Activated CD8-positive, alpha-beta T cell treated with anti-CD3 and anti-CD28 coated beads for 36 hours (primary cell): ENCODE results near the gene ADI1. TPM values are rescaled to one million over a fixed set of nuclear protein-coding genes. Genes with fewer than 3 reads are reported as not detected.

Experiments used
- ATAC-seq: fragments of 200-7000 bp; cut with Tn5 transposase; one replicate; pipeline ENCODE4 v1.10.0; 2021; ENCODE audit warnings: mild to moderate bottlenecking, moderate library complexity
- CTCF ChIA-PET: fragments of 350-600 bp; sonication (Branson Sonifier 250); formaldehyde crosslinking; loops from one replicate; lab custom pipeline; 2021; ENCODE audit warnings: antibody characterized with exemption; lab: Charles Lee
- POLR2A ChIA-PET: fragments of 350-600 bp; sonication (Branson Sonifier 250); formaldehyde crosslinking; loops from one replicate; lab custom pipeline; 2021; ENCODE audit warnings: antibody characterized with exemption; lab: Charles Lee
- DNase-seq: peaks from one replicate; pipeline ENCODE4 v3.0.0-alpha.2; 2020
- H3K27ac Mint-ChIP-seq: one replicate; pipeline ENCODE4 v1.8.0; 2021; ENCODE audit warnings: mild to moderate bottlenecking, mixed read lengths
- H3K27me3 Mint-ChIP-seq: one replicate; pipeline ENCODE4 v1.8.0; 2021; ENCODE audit warnings: mixed read lengths
- H3K36me3 Mint-ChIP-seq: one replicate; pipeline ENCODE4 v1.8.0; 2021; ENCODE audit warnings: low read depth, mixed read lengths
- H3K4me1 Mint-ChIP-seq: one replicate; pipeline ENCODE4 v1.8.0; 2021; ENCODE audit warnings: low read depth, mixed read lengths
- H3K4me3 Mint-ChIP-seq: one replicate; pipeline ENCODE4 v1.8.0; 2021; ENCODE audit warnings: mild to moderate bottlenecking, moderate library complexity, mixed read lengths
- H3K9me3 Mint-ChIP-seq: one replicate; pipeline ENCODE4 v1.8.0; 2021; ENCODE audit warnings: mixed read lengths
- intact Hi-C: fragments of 100-400 bp; cut with micrococcal nuclease; formaldehyde crosslinking; loops from one replicate; pipeline ENCODE4 v1.10.0; 2022
- total RNA-seq, 2 experiments: library from RNA; stranded (reverse); gene quantifications; one replicate each; pipeline ENCODE4 v1.2.3, GENCODE V29; 2021
- TF ChIP-seq, protein P1 (sequence below): fragments of 200-600 bp; IDR thresholded peaks from one replicate; pipeline ENCODE4 v1.8.0; 2022; ENCODE audit warnings: antibody characterized with exemption, mild to moderate bottlenecking

The ADI1 gene
- total RNA-seq, 2 experiments from 2014 or later, result 15.7 to 18.2 TPM

DNA sequence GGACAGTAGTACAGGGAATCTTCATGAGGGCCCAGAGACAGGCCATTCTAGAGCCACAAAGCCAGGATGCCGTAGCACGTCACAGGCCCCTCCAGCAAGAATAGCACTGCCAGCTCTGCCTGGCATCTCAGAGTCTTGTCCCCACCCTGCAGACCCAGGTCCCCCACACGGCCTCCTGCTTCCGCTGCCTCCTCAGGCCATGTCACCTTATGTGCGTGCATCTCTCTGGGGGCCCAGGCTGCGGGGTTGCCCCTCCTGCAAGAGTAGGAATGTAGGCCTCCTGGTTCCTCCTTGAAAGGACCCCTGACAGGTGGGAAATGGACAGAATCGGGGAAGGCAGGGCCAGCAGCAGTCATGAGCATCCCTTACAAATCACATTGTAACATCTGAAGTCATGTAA, 49.8 kb downstream of the ADI1 start:
- no peaks in the 10 kb centered on the region for H3K27me3 Mint-ChIP-seq
- TF ChIP-seq, protein P1, sequence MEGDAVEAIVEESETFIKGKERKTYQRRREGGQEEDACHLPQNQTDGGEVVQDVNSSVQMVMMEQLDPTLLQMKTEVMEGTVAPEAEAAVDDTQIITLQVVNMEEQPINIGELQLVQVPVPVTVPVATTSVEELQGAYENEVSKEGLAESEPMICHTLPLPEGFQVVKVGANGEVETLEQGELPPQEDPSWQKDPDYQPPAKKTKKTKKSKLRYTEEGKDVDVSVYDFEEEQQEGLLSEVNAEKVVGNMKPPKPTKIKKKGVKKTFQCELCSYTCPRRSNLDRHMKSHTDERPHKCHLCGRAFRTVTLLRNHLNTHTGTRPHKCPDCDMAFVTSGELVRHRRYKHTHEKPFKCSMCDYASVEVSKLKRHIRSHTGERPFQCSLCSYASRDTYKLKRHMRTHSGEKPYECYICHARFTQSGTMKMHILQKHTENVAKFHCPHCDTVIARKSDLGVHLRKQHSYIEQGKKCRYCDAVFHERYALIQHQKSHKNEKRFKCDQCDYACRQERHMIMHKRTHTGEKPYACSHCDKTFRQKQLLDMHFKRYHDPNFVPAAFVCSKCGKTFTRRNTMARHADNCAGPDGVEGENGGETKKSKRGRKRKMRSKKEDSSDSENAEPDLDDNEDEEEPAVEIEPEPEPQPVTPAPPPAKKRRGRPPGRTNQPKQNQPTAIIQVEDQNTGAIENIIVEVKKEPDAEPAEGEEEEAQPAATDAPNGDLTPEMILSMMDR, result no peak
- no peak overlapping the region for H3K4me3 Mint-ChIP-seq
- ATAC-seq (no peak), DNase-seq (no peak)
- POLR2A ChIA-PET, result no interaction called here
- no peaks in the 10 kb centered on the region for H3K36me3 Mint-ChIP-seq
- H3K9me3 Mint-ChIP-seq, result no peaks in the 10 kb centered on the region
- H3K4me1 Mint-ChIP-seq, result no peaks in the 10 kb centered on the region
- intact Hi-C loops, result no loop called here
- CTCF ChIA-PET, result no interaction called here
- no peak overlapping the region for H3K27ac Mint-ChIP-seq

DNA sequence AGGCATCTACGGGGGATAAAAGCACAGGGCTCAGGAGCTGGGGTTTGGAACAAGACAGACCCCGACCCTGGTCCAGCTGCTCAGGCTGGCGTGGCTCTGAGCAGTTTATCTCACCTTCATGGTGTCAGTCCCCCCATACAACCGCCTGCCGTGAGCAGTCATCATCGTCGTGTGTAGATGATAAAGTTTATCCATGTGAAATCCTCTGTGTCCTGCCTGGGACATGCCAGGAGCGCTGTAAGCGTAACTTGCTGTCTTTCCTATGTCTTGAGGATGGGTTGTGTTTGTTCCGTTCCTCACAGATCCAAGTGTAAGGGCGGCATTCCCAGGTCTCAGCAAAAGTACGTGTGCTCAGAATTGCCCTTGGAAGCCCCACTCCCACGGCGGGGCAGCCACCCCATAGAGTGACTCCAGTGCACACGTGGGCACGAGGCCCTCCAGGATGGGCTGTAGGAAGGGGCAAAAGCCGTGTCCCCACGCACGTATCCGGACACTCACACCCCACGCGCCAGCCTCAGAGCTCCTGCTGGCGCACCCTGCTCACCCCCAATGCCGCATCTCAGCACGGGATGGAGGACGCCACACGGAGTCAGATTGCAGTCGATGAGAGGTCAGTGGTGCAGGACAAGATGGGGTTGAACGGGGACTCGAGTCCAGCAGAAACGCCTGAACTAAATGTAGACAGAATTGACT, 50.9 kb downstream of the ADI1 start:
- TF ChIP-seq, protein P1, result no peak
- ChIA-PET CTCF (no interaction called here), POLR2A (no interaction called here)
- no peaks in the 10 kb centered on the region for H3K27me3 Mint-ChIP-seq
- H3K9me3 Mint-ChIP-seq, result no peaks in the 10 kb centered on the region
- H3K4me3 Mint-ChIP-seq, result no peak overlapping the region
- intact Hi-C loops, result no loop called here
- no peak overlapping the region for H3K27ac Mint-ChIP-seq
- no peaks in the 10 kb centered on the region for H3K4me1 Mint-ChIP-seq
- no peaks in the 10 kb centered on the region for H3K36me3 Mint-ChIP-seq
- no peak for DNase-seq
- no peak for ATAC-seq

DNA sequence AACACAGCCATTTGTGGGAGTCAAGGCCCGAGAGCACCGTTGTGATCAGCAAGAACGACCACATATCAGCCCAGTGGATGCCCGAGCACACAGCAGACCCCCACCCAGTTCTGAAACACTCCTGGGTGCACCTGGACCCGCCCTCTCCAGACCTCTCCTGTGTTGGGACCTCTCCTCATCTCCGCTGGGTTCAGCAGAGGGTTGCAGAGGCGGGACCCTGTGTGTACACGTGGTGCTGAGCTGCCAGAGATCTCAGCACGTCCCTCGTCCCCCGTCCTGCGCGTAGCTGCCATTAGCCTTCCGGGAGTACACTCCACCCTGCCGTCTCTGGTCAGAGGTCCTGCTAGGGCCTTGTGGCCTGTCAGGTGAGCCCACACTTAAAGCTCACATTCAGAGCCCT, 51.7 kb downstream of the ADI1 start:
- TF ChIP-seq, protein P1, result no peak
- H3K27me3 Mint-ChIP-seq, result no peaks in the 10 kb centered on the region
- H3K4me1 Mint-ChIP-seq, result no peaks in the 10 kb centered on the region
- no peak for ATAC-seq
- intact Hi-C loops, result no loop called here
- POLR2A ChIA-PET, result no interaction called here
- H3K36me3 Mint-ChIP-seq, result no peaks in the 10 kb centered on the region
- no peaks in the 10 kb centered on the region for H3K9me3 Mint-ChIP-seq
- CTCF ChIA-PET, result no interaction called here
- H3K4me3 Mint-ChIP-seq, result no peak overlapping the region
- H3K27ac Mint-ChIP-seq, result no peak overlapping the region
- no peak for DNase-seq

DNA sequence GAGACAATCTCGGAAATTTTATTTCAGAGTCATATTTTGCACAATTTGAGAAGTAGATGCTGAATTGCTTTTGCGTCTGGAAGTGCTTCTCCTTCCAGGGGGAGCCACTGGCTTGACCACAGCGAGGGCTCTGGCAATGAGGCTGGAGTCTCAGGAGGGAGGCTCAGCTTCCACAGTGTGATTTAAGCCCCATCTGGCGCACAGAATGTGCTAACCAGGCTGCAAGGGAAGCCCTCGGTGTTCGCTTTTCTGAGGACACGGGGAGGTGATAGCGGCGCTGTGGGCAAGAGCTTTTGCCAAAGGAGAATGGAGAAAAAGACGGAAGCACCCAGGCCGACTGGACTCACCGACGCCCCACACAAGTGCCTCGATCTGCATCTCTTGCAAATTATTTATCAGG, 52.4 kb downstream of the ADI1 start:
- ATAC-seq (no peak), DNase-seq (no peak)
- H3K36me3 Mint-ChIP-seq, result no peaks in the 10 kb centered on the region
- no peaks in the 10 kb centered on the region for H3K9me3 Mint-ChIP-seq
- ChIA-PET POLR2A (no interaction called here), CTCF (no interaction called here)
- intact Hi-C loops, result no loop called here
- no peaks in the 10 kb centered on the region for H3K27me3 Mint-ChIP-seq
- TF ChIP-seq, protein P1, result no peak
- H3K4me1 Mint-ChIP-seq, result peaks cover 3% of the 10 kb centered on the region
- no peak overlapping the region for H3K4me3 Mint-ChIP-seq
- no peak overlapping the region for H3K27ac Mint-ChIP-seq

DNA sequence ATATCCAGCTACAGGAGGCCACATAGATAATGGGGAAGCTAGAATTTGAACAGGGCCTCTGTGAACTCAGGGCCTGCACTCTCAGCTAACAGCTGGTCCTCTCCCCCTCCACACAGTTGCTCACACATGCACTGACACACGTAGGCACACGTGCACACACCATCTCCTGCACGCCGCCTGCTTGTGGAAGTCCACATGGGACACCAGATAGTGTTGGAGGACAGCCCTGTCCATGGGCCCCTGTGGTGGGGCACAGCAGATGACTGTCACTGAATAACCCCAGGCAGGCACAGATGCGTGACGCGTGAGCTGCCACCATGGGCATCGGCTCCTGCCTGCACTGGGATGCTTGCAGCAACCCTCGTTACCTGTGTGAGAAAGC, 52.9 kb downstream of the ADI1 start:
- TF ChIP-seq, protein P1, result no peak
- ATAC-seq (no peak), DNase-seq (no peak)
- H3K4me3 Mint-ChIP-seq, result no peak overlapping the region
- H3K36me3 Mint-ChIP-seq, result no peaks in the 10 kb centered on the region
- peaks cover 7% of the 10 kb centered on the region for H3K4me1 Mint-ChIP-seq
- no peaks in the 10 kb centered on the region for H3K9me3 Mint-ChIP-seq
- intact Hi-C loops, result no loop called here
- POLR2A ChIA-PET, result no interaction called here
- H3K27ac Mint-ChIP-seq, result no peak overlapping the region
- H3K27me3 Mint-ChIP-seq, result no peaks in the 10 kb centered on the region
- CTCF ChIA-PET, result no interaction called here
